Activated naive CD4-positive, alpha-beta T cell treated with anti-CD3 and anti-CD28 coated beads, Interleukin-2, amount 50 U/mL, for 72 hours (primary cell): Measurements from ENCODE around the gene ADGRG4. TPM values are rescaled to one million over a fixed set of nuclear protein-coding genes. Genes with fewer than 3 reads are reported as not detected.
"Not testable (repeated sequence)": the region's sequence is repeated elsewhere in the genome, so short reads cannot be mapped to it uniquely, and the experiment has no call there.

Experiments
- ATAC-seq, 2 donors: fragments of 150-1000 bp; cut with Tn5 transposase; 2 replicates each; pipeline ENCODE4 v1.10.0; 2021; ENCODE audit warnings: mild to moderate bottlenecking in 2 of 2, moderate library complexity in 2 of 2
- DNase-seq, 2 donors: peaks; one replicate each; pipeline ENCODE4 v3.0.0; 2021 to 2022; ENCODE audit warnings: low spot score in 2 of 2
- H3K27ac Mint-ChIP-seq, 2 donors: one replicate each; pipeline ENCODE4 v1.8.0; 2022; ENCODE audit warnings: mild to moderate bottlenecking in 2 of 2, mixed read lengths in 2 of 2
- H3K36me3 Mint-ChIP-seq, 2 donors: one replicate each; pipeline ENCODE4 v1.8.0; 2022; ENCODE audit warnings: mixed read lengths in 2 of 2
- H3K9me3 Mint-ChIP-seq, 2 donors: one replicate each; pipeline ENCODE4 v1.8.0; 2022; ENCODE audit warnings: mixed read lengths in 2 of 2
- total RNA-seq, 2 donors: library from RNA; stranded (reverse); gene quantifications; one replicate each; pipeline ENCODE4 v1.2.3, GENCODE V29; 2022

ADGRG4 gene
- total RNA-seq, 2 donors from 2014 or later = not detected

GRCh38 chrX:136425996-136426395 lies 125.2 kb downstream of the ADGRG4 start:
- no peak for ATAC-seq
- H3K9me3 Mint-ChIP-seq = no peaks in the 10 kb centered on the region
- DNase-seq = no peak
- peak overlapping the region in 1 of 2 donors; percentile 12 for H3K27ac Mint-ChIP-seq
- H3K36me3 Mint-ChIP-seq = no peaks in the 10 kb centered on the region

- Mint-ChIP-seq H3K27ac (no peak overlapping the region), H3K36me3 (no peaks in the 10 kb centered on the region), H3K9me3 (no peaks in the 10 kb centered on the region)
- DNase-seq (peak in 1 of 2 donors; percentile 3), ATAC-seq (peak in 1 of 2 donors; percentile 98)
These were observed 130.9 kb downstream of the ADGRG4 start for GRCh38 chrX:136431625-136432024.

GRCh38 chrX:136437774-136438173 lies 137.0 kb downstream of the ADGRG4 start:
- no peak for ATAC-seq
- Mint-ChIP-seq H3K27ac (no peak overlapping the region), H3K36me3 (no peaks in the 10 kb centered on the region), H3K9me3 (no peaks in the 10 kb centered on the region)
- no peak for DNase-seq

- Mint-ChIP-seq H3K9me3 (no peaks in the 10 kb centered on the region), H3K27ac (no peak overlapping the region), H3K36me3 (no peaks in the 10 kb centered on the region)
- DNase-seq (no peak), ATAC-seq (no peak)
These were observed 137.4 kb downstream of the ADGRG4 start for GRCh38 chrX:136438192-136438591.

- not testable (repeated sequence) for ATAC-seq, DNase-seq, H3K27ac Mint-ChIP-seq, H3K9me3 Mint-ChIP-seq, H3K36me3 Mint-ChIP-seq
These were observed 144.9 kb downstream of the ADGRG4 start for GRCh38 chrX:136445674-136446073.

GRCh38 chrX:136446208-136446607 lies 145.4 kb downstream of the ADGRG4 start:
- no peak for DNase-seq
- H3K27ac Mint-ChIP-seq = no peak overlapping the region
- no peaks in the 10 kb centered on the region for H3K36me3 Mint-ChIP-seq
- no peak for ATAC-seq
- H3K9me3 Mint-ChIP-seq = no peaks in the 10 kb centered on the region

GRCh38 chrX:136447308-136447707 lies 146.5 kb downstream of the ADGRG4 start:
- Mint-ChIP-seq H3K27ac (no peak overlapping the region), H3K36me3 (no peaks in the 10 kb centered on the region), H3K9me3 (no peaks in the 10 kb centered on the region)
- ATAC-seq (no peak), DNase-seq (no peak)

- Mint-ChIP-seq H3K27ac (no peak overlapping the region), H3K36me3 (no peaks in the 10 kb centered on the region), H3K9me3 (no peaks in the 10 kb centered on the region)
- DNase-seq (no peak), ATAC-seq (peak in 1 of 2 donors; percentile 31)
These were observed 147.2 kb downstream of the ADGRG4 start for GRCh38 chrX:136447968-136448367.

- no peaks in the 10 kb centered on the region for H3K9me3 Mint-ChIP-seq
- ATAC-seq (no peak), DNase-seq (no peak)
- no peaks in the 10 kb centered on the region for H3K36me3 Mint-ChIP-seq
- no peak overlapping the region for H3K27ac Mint-ChIP-seq
These were observed 149.5 kb downstream of the ADGRG4 start for GRCh38 chrX:136450050-136450830.

- Mint-ChIP-seq H3K27ac (no peak overlapping the region), H3K36me3 (no peaks in the 10 kb centered on the region), H3K9me3 (no peaks in the 10 kb centered on the region)
- DNase-seq (no peak), ATAC-seq (no peak)
These were observed 151.9 kb downstream of the ADGRG4 start for GRCh38 chrX:136452614-136453013.

GRCh38 chrX:136453114-136453513 lies 152.4 kb downstream of the ADGRG4 start:
- Mint-ChIP-seq H3K9me3 (no peaks in the 10 kb centered on the region), H3K27ac (no peak overlapping the region), H3K36me3 (no peaks in the 10 kb centered on the region)
- no peak for DNase-seq
- ATAC-seq = no peak

- ATAC-seq (no peak), DNase-seq (no peak)
- no peaks in the 10 kb centered on the region for H3K36me3 Mint-ChIP-seq
- no peak overlapping the region for H3K27ac Mint-ChIP-seq
- no peaks in the 10 kb centered on the region for H3K9me3 Mint-ChIP-seq
These were observed 153.0 kb downstream of the ADGRG4 start for GRCh38 chrX:136453771-136454170.

GRCh38 chrX:136456133-136456532 lies 155.4 kb downstream of the ADGRG4 start:
- no peak for ATAC-seq
- DNase-seq = no peak
- Mint-ChIP-seq H3K9me3 (no peaks in the 10 kb centered on the region), H3K27ac (no peak overlapping the region), H3K36me3 (no peaks in the 10 kb centered on the region)

- Mint-ChIP-seq H3K27ac (no peak overlapping the region), H3K9me3 (no peaks in the 10 kb centered on the region), H3K36me3 (no peaks in the 10 kb centered on the region)
- ATAC-seq (no peak), DNase-seq (no peak)
These were observed 156.6 kb downstream of the ADGRG4 start for GRCh38 chrX:136457303-136457917.

- Mint-ChIP-seq H3K9me3 (no peaks in the 10 kb centered on the region), H3K36me3 (no peaks in the 10 kb centered on the region), H3K27ac (no peak overlapping the region)
- ATAC-seq = no peak
- DNase-seq = no peak
These were observed 163.8 kb downstream of the ADGRG4 start for GRCh38 chrX:136464589-136464988.
